Gastroesophageal sphincter (tissue), 3 donors: ENCODE data around the gene ERCC8.

Experiments used
- CTCF ChIP-seq, 4 experiments: fragments of 200-600 bp in 2 of 4; fragments of 450-650 bp in 2 of 4; sonication (generic) in 1 of 4; IDR thresholded peaks; one replicate each; pipeline ENCODE4 v1.5.1; 2017 to 2019; ENCODE audit warnings: antibody characterized with exemption in 4 of 4, mild to moderate bottlenecking in 2 of 4, moderate library complexity in 2 of 4
- POLR2A ChIP-seq, 2 donors: fragments of 450-650 bp; IDR thresholded peaks; one replicate each; pipeline ENCODE4 v1.6.1; 2017; ENCODE audit warnings: antibody characterized with exemption in 2 of 2, mild to moderate bottlenecking in 2 of 2, moderate library complexity in 1 of 2
- POLR2AphosphoS5 ChIP-seq: sonication (generic); formaldehyde crosslinking; IDR thresholded peaks from one replicate; pipeline ENCODE4 v1.6.1; 2017; ENCODE audit warnings: antibody characterized with exemption

GRCh38 chr5:60826653-60827052 lies 118.2 kb downstream of the ERCC8 start:
- TF ChIP-seq CTCF (IDR thresholded peaks at IDR 0.05) (no peak), POLR2AphosphoS5 (no peak), POLR2A (IDR thresholded peaks at IDR 0.05) (no peak)
